HepG2 (cell line): Measurements from ENCODE around the gene KMT2D. TPM values are rescaled to one million over a fixed set of nuclear protein-coding genes. Genes with fewer than 3 reads are reported as not detected.
A peak's percentile ranks its signal among the peaks of the same experiment; 100 is the strongest.

Source experiments
- CREBL2 ChIP-seq: sonication (generic); formaldehyde crosslinking; IDR thresholded peaks from 2 replicates; pipeline ENCODE4 v1.8.1; 2023; ENCODE audit warnings: missing genetic modification reagents, mild to moderate bottlenecking, borderline replicate concordance
- ELF4 ChIP-seq: sonication (generic); formaldehyde crosslinking; IDR thresholded peaks from 2 replicates; pipeline ENCODE4 v1.5.0; 2020; ENCODE audit warnings: missing genetic modification reagents, mild to moderate bottlenecking, moderate library complexity, borderline replicate concordance
- GLMP ChIP-seq: sonication (generic); formaldehyde crosslinking; IDR thresholded peaks from 2 replicates; pipeline ENCODE4 v1.9.0; 2021; ENCODE audit warnings: missing genetic modification reagents, mild to moderate bottlenecking, borderline replicate concordance
- HMG20B ChIP-seq: conservative IDR thresholded peaks from 2 replicates; pipeline ENCODE4 v1.6.1; 2016; ENCODE audit warnings: missing genetic modification reagents, missing compliant biosample characterization
- HOMEZ ChIP-seq: IDR thresholded peaks from 2 replicates; pipeline ENCODE4 v1.6.1; 2016; ENCODE audit warnings: low read depth
- RAD51 ChIP-seq: fragments of 450-650 bp; IDR thresholded peaks from 2 replicates; pipeline ENCODE4 v1.6.1; 2016; ENCODE audit warnings: borderline replicate concordance
- RNF2 ChIP-seq: fragments of 450-650 bp; conservative IDR thresholded peaks from 2 replicates; pipeline ENCODE4 v1.6.1; 2016; ENCODE audit warnings: low read depth
- ZC3H4 ChIP-seq: sonication (generic); formaldehyde crosslinking; IDR thresholded peaks from 2 replicates; pipeline ENCODE4 v1.4.0; 2020; ENCODE audit warnings: missing genetic modification reagents, borderline replicate concordance
- ZNF274 ChIP-seq: sonication (generic); formaldehyde crosslinking; IDR thresholded peaks from 2 replicates; pipeline ENCODE4 v1.5.1; 2020; ENCODE audit warnings: mild to moderate bottlenecking, missing genetic modification reagents
- ZNF280B ChIP-seq: sonication (generic); formaldehyde crosslinking; IDR thresholded peaks from 2 replicates; pipeline ENCODE4 v1.5.0; 2020; ENCODE audit warnings: missing genetic modification reagents, mild to moderate bottlenecking, borderline replicate concordance
- ZNF296 ChIP-seq: sonication (generic); formaldehyde crosslinking; conservative IDR thresholded peaks from 2 replicates; pipeline ENCODE4 v1.5.0; 2020; ENCODE audit warnings: mild to moderate bottlenecking, missing genetic modification reagents
- ZNF609 ChIP-seq: sonication (generic); formaldehyde crosslinking; IDR thresholded peaks from 2 replicates; pipeline ENCODE4 v1.4.0; 2020; ENCODE audit warnings: mild to moderate bottlenecking, missing genetic modification reagents, borderline replicate concordance
- ZSCAN21 ChIP-seq: sonication (generic); formaldehyde crosslinking; IDR thresholded peaks from 2 replicates; pipeline ENCODE4 v1.8.0; 2022; ENCODE audit warnings: mild to moderate bottlenecking, missing genetic modification reagents, moderate library complexity, borderline replicate concordance
- ZSCAN22 ChIP-seq: sonication (generic); formaldehyde crosslinking; IDR thresholded peaks from 2 replicates; pipeline ENCODE4 v1.4.0; 2020; ENCODE audit warnings: mild to moderate bottlenecking, missing genetic modification reagents
- polyA plus RNA-seq, 8 experiments: library from polyadenylated mRNA; depleted of rRNA in 3 of 8; stranded (reverse) in 7 of 8; unstranded in 1 of 8; fragments of >200 nt; fragmentation: Illumina TruSeq in 4 of 8; extraction: Trizol in 4 of 8; gene quantifications; 2 replicates each; pipeline versions ENCODE4 v1.2.1 to v1.2.3, GENCODE V29; 2011 to 2016; ENCODE audit warnings: low read depth in 4 of 8, missing spikeins in 1 of 8, mixed read lengths in 1 of 8; ENCODE audit not compliant: insufficient read depth in 1 of 8
- total RNA-seq, 5 experiments: library from RNA; depleted of rRNA; stranded (reverse); fragments of >200 nt; fragmentation: Illumina TruSeq; extraction: Trizol; gene quantifications; 2 replicates each; pipeline ENCODE4 v1.2.3, GENCODE V29; 2016; ENCODE audit warnings: low read depth in 1 of 5

Gene KMT2D
- total and polyA plus RNA-seq, 2 of the 13 experiments (the other 11 are each of a cell fraction or from before 2014, with no cell fraction given): 8.1 to 10.4 TPM

GRCh38 chr12:49060237-49061156 is at the start of gene KMT2D (continued):
- TF ChIP-seq HOMEZ (CRISPR knock-in tag) (no peak; the same call in 1 of the 2 replicates), RNF2 (peak; percentile 57; the same call in 1 of the 2 replicates), ELF4 (CRISPR knock-in tag) (0 out of 2 replicates have a peak, but pooled peaks have one; percentile 11), ZSCAN21 (CRISPR knock-in tag) (peak; percentile 67; the same call in 1 of the 2 replicates), ZNF274 (CRISPR knock-in tag) (peak; percentile 54; the same call in 1 of the 2 replicates), GLMP (CRISPR knock-in tag) (no peak), ZC3H4 (CRISPR knock-in tag) (no peak), HMG20B (CRISPR knock-in tag) (peak; percentile 58; the same call in 1 of the 2 replicates), ZNF280B (CRISPR knock-in tag) (peak; percentile 60; the same call in 1 of the 2 replicates), CREBL2 (CRISPR knock-in tag) (no peak), ZSCAN22 (CRISPR knock-in tag) (0 out of 2 replicates have a peak, but pooled peaks have one; percentile 54), ZNF609 (CRISPR knock-in tag) (peak; percentile 37; the same call in 1 of the 2 replicates), RAD51 (no peak), ZNF296 (no peak; the same call in 1 of the 2 replicates)
